Measurements from ENCODE around the gene TRIM14. TPM values are rescaled to one million over a fixed set of nuclear protein-coding genes. Genes with fewer than 3 reads are reported as not detected.

Gene TRIM14
- total RNA-seq, 1 donor from 2014 or later = 9.4 TPM

GRCh38 chr9:98146101-98146991, 27.3 kb upstream of the TRIM14 start:
- no peak for TF ChIP-seq CTCF (IDR thresholded peaks at IDR 0.05; ENCODE audit: insufficient read depth, low read length, poor library complexity, severe bottlenecking)
- Histone ChIP-seq H3K36me3 (ENCODE audit: control insufficient read depth, insufficient read depth, low read length) (no peaks in the 10 kb centered on the region), H3K27me3 (ENCODE audit: control insufficient read depth, insufficient read depth, low read length) (no peaks in the 10 kb centered on the region), H3K4me3 (ENCODE audit: low read depth, low read length) (no peak overlapping the region)
- DNase-seq (ENCODE audit: low read depth) = peak; percentile 18

- Histone ChIP-seq H3K27me3 (ENCODE audit: control insufficient read depth, insufficient read depth, low read length) (no peaks in the 10 kb centered on the region), H3K4me3 (ENCODE audit: low read depth, low read length) (no peak overlapping the region)
- no peak for TF ChIP-seq CTCF (IDR thresholded peaks at IDR 0.05; ENCODE audit: insufficient read depth, low read length, poor library complexity, severe bottlenecking)
These were observed 25.6 kb upstream of the TRIM14 start for GRCh38 chr9:98144631-98145030.

GRCh38 chr9:98144076-98144475, 25.1 kb upstream of the TRIM14 start:
- Histone ChIP-seq H3K36me3 (ENCODE audit: control insufficient read depth, insufficient read depth, low read length) (no peaks in the 10 kb centered on the region), H3K4me3 (ENCODE audit: low read depth, low read length) (no peak overlapping the region), H3K27me3 (ENCODE audit: control insufficient read depth, insufficient read depth, low read length) (no peaks in the 10 kb centered on the region)
- no peak for DNase-seq (ENCODE audit: low read depth)
- no peak for TF ChIP-seq CTCF (IDR thresholded peaks at IDR 0.05; ENCODE audit: insufficient read depth, low read length, poor library complexity, severe bottlenecking)

More at GRCh38 chr9:98144631-98145030, 25.6 kb upstream of the TRIM14 start:
- no peaks in the 10 kb centered on the region for H3K36me3 ChIP-seq (ENCODE audit: control insufficient read depth, insufficient read depth, low read length)
- no peak for DNase-seq (ENCODE audit: low read depth)

- Histone ChIP-seq H3K27me3 (ENCODE audit: control insufficient read depth, insufficient read depth, low read length) (no peaks in the 10 kb centered on the region), H3K36me3 (ENCODE audit: control insufficient read depth, insufficient read depth, low read length) (no peaks in the 10 kb centered on the region), H3K4me3 (ENCODE audit: low read depth, low read length) (no peak overlapping the region)
- TF ChIP-seq CTCF (IDR thresholded peaks at IDR 0.05; ENCODE audit: insufficient read depth, low read length, poor library complexity, severe bottlenecking) = no peak
- no peak for DNase-seq (ENCODE audit: low read depth)
These were observed 24.0 kb upstream of the TRIM14 start for GRCh38 chr9:98142925-98143481.

- no peak for DNase-seq (ENCODE audit: low read depth)
- no peaks in the 10 kb centered on the region for H3K27me3 ChIP-seq (ENCODE audit: control insufficient read depth, insufficient read depth, low read length)
- no peak overlapping the region for H3K4me3 ChIP-seq (ENCODE audit: low read depth, low read length)
- H3K36me3 ChIP-seq (ENCODE audit: control insufficient read depth, insufficient read depth, low read length) = no peaks in the 10 kb centered on the region
- no peak for TF ChIP-seq CTCF (IDR thresholded peaks at IDR 0.05; ENCODE audit: insufficient read depth, low read length, poor library complexity, severe bottlenecking)
These were observed 23.3 kb upstream of the TRIM14 start for GRCh38 chr9:98142182-98142907.
